Stomach (tissue), 9 donors: Measurements from ENCODE around the gene ROPN1. TPM values are rescaled to one million over a fixed set of nuclear protein-coding genes. Genes with fewer than 3 reads are reported as not detected.

Experiments used
- DNase-seq, 2 donors: peaks; one replicate each; pipeline versions ENCODE4 v3.0.0 to v3.0.0-alpha.2; 2013 to 2019
- H3K27ac ChIP-seq, 5 donors: fragments of 200-600 bp in 4 of 5; sonication (generic) in 4 of 5; one replicate each; pipeline ENCODE4 v1.5.1; 2013 to 2019; ENCODE audit warnings: mild to moderate bottlenecking in 1 of 5, moderate library complexity in 1 of 5
- H3K27me3 ChIP-seq, 3 donors: fragments of 200-600 bp; sonication (generic); one replicate each; pipeline ENCODE4 v1.5.1; 2017 to 2019; ENCODE audit warnings: mixed run types in 1 of 3
- H3K36me3 ChIP-seq, 4 donors: fragments of 200-600 bp; sonication (generic); 1 replicate in 3 of 4; 2 replicates in 1 of 4; pipeline ENCODE4 v1.5.1; 2016 to 2019
- H3K4me1 ChIP-seq, 4 donors: fragments of 200-600 bp; sonication (generic); one replicate each; pipeline ENCODE4 v1.5.1; 2016 to 2019
- H3K4me3 ChIP-seq, 4 donors: fragments of 200-600 bp; sonication (generic) in 3 of 4; one replicate each; pipeline ENCODE4 v1.5.1; 2016 to 2019; ENCODE audit warnings: mild to moderate bottlenecking in 1 of 4
- H3K9me3 ChIP-seq, 4 donors: fragments of 200-600 bp; sonication (generic); one replicate each; pipeline ENCODE4 v1.5.1; 2016 to 2019
- CTCF ChIP-seq, 7 experiments: fragments of 450-650 bp in 4 of 7; fragments of 200-600 bp in 3 of 7; sonication (generic) in 3 of 7; IDR thresholded peaks; one replicate each; pipeline ENCODE4 v1.5.1; 2016 to 2019; ENCODE audit warnings: antibody characterized with exemption in 7 of 7, control low read depth in 2 of 7, mild to moderate bottlenecking in 1 of 7
- EP300 ChIP-seq: sonication (generic); formaldehyde crosslinking; IDR thresholded peaks from one replicate; pipeline ENCODE4 v1.6.1; 2017; ENCODE audit warnings: antibody characterized with exemption
- POLR2A ChIP-seq, 4 donors: fragments of 450-650 bp; IDR thresholded peaks; one replicate each; pipeline ENCODE4 v1.6.1; 2016; ENCODE audit warnings: antibody characterized with exemption in 4 of 4, control low read depth in 2 of 4, mild to moderate bottlenecking in 1 of 4, moderate library complexity in 1 of 4
- POLR2AphosphoS5 ChIP-seq, 3 donors: sonication (generic); formaldehyde crosslinking; IDR thresholded peaks; one replicate each; pipeline ENCODE4 v1.6.1; 2016; ENCODE audit warnings: antibody characterized with exemption in 3 of 3
- WGBS, 5 donors: extraction: QIAGEN DNeasy Blood & Tissue Kit in 3 of 5; methylation state at CpG; one replicate each; pipeline versions ENCODE4 v1.1.5 to v1.1.7; 2013 to 2018; 5-methylcytosine and 5-hydroxymethylcytosine counted together
- intact Hi-C: fragments of 100-400 bp; cut with DNase I; formaldehyde crosslinking; loops from one replicate; pipeline ENCODE4 v1.15.1; 2023; ENCODE audit warnings: low total_unique reads
- polyA plus RNA-seq, 3 donors: library from polyadenylated mRNA; stranded (reverse); fragments of 200-250 nt; gene quantifications; one replicate each; pipeline ENCODE4 v1.2.3, GENCODE V29; 2013
- total RNA-seq, 5 donors: library from RNA; depleted of rRNA; stranded (reverse); fragments of >200 nt; gene quantifications; one replicate each; pipeline versions ENCODE4 v1.1.0 to v1.2.3, GENCODE V29; 2014 to 2016
- donor health status: healthy with polysubstance abuse.
- donor health status: Bipolar disorder and iron deficiency.
- donor health status: healthy.

Gene ROPN1
- total and polyA plus RNA-seq, 8 donors, result 0.15 to 0.55 TPM; not detected in 6

- no peaks in the 10 kb centered on the region for H3K4me1 ChIP-seq
- peaks cover 0 to 28% (median 0%) of the 10 kb centered on the region in 3 donors for H3K27me3 ChIP-seq
- DNase-seq, result no peak
- H3K27ac ChIP-seq, result no peak overlapping the region
- no peak overlapping the region for H3K4me3 ChIP-seq
- no peak for TF ChIP-seq POLR2AphosphoS5 (IDR thresholded peaks at IDR 0.05)
- TF ChIP-seq CTCF (IDR thresholded peaks at IDR 0.05), result no peak
- no peak for TF ChIP-seq POLR2A (IDR thresholded peaks at IDR 0.05)
- no peak for TF ChIP-seq EP300
- WGBS, 5 donors, result 80 to 90% (median 85%) methylated on average over 2 of the region's 2 CpGs
- H3K9me3 ChIP-seq, result peaks cover 0 to 15% (median 5%) of the 10 kb centered on the region in 4 donors
- no peaks in the 10 kb centered on the region for H3K36me3 ChIP-seq
- intact Hi-C loops, result no loop called here
These were observed 5.6 kb upstream of the ROPN1 start for GRCh38 chr3:123997543-123997942.

GRCh38 chr3:123993818-123994217, 1.9 kb upstream of the ROPN1 start:
- peaks cover 0 to 25% (median 0%) of the 10 kb centered on the region in 3 donors for H3K27me3 ChIP-seq
- WGBS, 5 donors, result 58 to 83% (median 67%) methylated on average over 1 of the region's 1 CpG
- no peaks in the 10 kb centered on the region for H3K4me1 ChIP-seq
- DNase-seq, result no peak
- H3K9me3 ChIP-seq, result peaks cover 0 to 15% (median 5%) of the 10 kb centered on the region in 4 donors
- intact Hi-C loops, result no loop called here
- H3K36me3 ChIP-seq, result no peaks in the 10 kb centered on the region
- no peak overlapping the region for H3K27ac ChIP-seq
- no peak overlapping the region for H3K4me3 ChIP-seq
- TF ChIP-seq POLR2A (IDR thresholded peaks at IDR 0.05) (no peak), EP300 (no peak), POLR2AphosphoS5 (IDR thresholded peaks at IDR 0.05) (no peak), CTCF (IDR thresholded peaks at IDR 0.05) (no peak)

- no peak for DNase-seq
- Histone ChIP-seq H3K9me3 (peaks cover 0 to 4% (median 0%) of the 10 kb centered on the region in 4 donors), H3K4me1 (no peaks in the 10 kb centered on the region), H3K27ac (no peak overlapping the region), H3K27me3 (peaks cover 0 to 54% (median 0%) of the 10 kb centered on the region in 3 donors), H3K4me3 (no peak overlapping the region), H3K36me3 (no peaks in the 10 kb centered on the region)
- WGBS, 5 donors, result 54 to 76% (median 68%) methylated on average over 3 of the region's 3 CpGs
- TF ChIP-seq CTCF (IDR thresholded peaks at IDR 0.05) (no peak), POLR2A (IDR thresholded peaks at IDR 0.05) (no peak), EP300 (no peak), POLR2AphosphoS5 (IDR thresholded peaks at IDR 0.05) (no peak)
- intact Hi-C loops, result no loop called here
These were observed 5.5 kb downstream of the ROPN1 start for GRCh38 chr3:123986427-123986826.

- no peak for DNase-seq
- peaks cover 0 to 59% (median 8%) of the 10 kb centered on the region in 3 donors for H3K27me3 ChIP-seq
- intact Hi-C loops, result no loop called here
- no peaks in the 10 kb centered on the region for H3K36me3 ChIP-seq
- peaks cover 3 to 5% (median 4%) of the 10 kb centered on the region in 4 donors for H3K4me1 ChIP-seq
- no peak overlapping the region for H3K27ac ChIP-seq
- 80 to 84% (median 81%) methylated on average over 3 of the region's 3 CpGs for WGBS, 5 donors
- TF ChIP-seq POLR2AphosphoS5 (IDR thresholded peaks at IDR 0.05), result no peak
- TF ChIP-seq CTCF (IDR thresholded peaks at IDR 0.05), result no peak
- no peak overlapping the region for H3K4me3 ChIP-seq
- H3K9me3 ChIP-seq, result peaks cover 0 to 4% (median 0%) of the 10 kb centered on the region in 4 donors
These were observed 7.0 kb downstream of the ROPN1 start for GRCh38 chr3:123984957-123985356.
